HG03103 (cell line): ENCODE measurements around the gene GRAMD1B.

Source experiments
- ATAC-seq: cut with Tn5 transposase; IDR thresholded peaks from one replicate; pipeline ENCODE4 v1.9.1; 2021; ENCODE audit warnings: low read depth; ENCODE audit not compliant: unreplicated experiment

The GRAMD1B gene

DNA sequence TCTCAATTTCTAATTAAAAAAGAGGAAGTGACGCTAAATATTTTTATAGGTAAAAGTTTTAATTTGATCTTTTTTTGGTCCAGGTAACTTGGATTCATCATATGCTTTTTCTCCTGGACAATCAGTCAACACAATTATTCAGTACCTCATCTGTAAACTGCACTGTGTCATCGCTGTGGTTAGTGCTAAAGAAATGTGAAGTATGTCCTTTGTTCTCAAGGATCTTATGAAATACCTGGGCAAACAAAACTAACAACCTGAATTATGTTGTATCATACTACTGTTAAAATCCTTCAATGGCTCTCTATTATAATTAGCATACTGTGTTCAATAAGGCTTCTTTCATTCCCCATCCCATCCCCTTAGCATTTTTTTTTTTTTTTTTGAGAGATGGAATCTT, 244.2 kb downstream of the GRAMD1B start:
- ATAC-seq = no peak
